H9 (cell line): ENCODE measurements around the gene EFNB2. TPM values are rescaled to one million over a fixed set of nuclear protein-coding genes. Genes with fewer than 3 reads are reported as not detected.

Source experiments
- DNase-seq: peaks from one replicate; pipeline ENCODE4 v3.0.0-alpha.2; 2017
- H2AFZ ChIP-seq: one replicate; pipeline ENCODE4 v1.6.1; 2013; ENCODE audit warnings: mild to moderate bottlenecking, low read length, control low read depth, moderate library complexity
- H2AK5ac ChIP-seq: 2 replicates; pipeline ENCODE4 v1.6.1; 2013; ENCODE audit warnings: low read length, control low read depth, mixed read lengths; ENCODE audit not compliant: insufficient read length
- H2BK120ac ChIP-seq: one replicate; pipeline ENCODE4 v1.6.1; 2013; ENCODE audit warnings: low read depth, mild to moderate bottlenecking, low read length, control low read depth, inconsistent platforms; ENCODE audit not compliant: poor library complexity, severe bottlenecking
- H2BK12ac ChIP-seq: 2 replicates; pipeline ENCODE4 v1.6.1; 2013; ENCODE audit warnings: low read length, control low read depth, mixed read lengths, low read depth; ENCODE audit not compliant: insufficient read length
- H2BK15ac ChIP-seq: 2 replicates; pipeline ENCODE4 v1.6.1; 2013; ENCODE audit warnings: low read depth, low read length, control low read depth
- H2BK20ac ChIP-seq: one replicate; pipeline ENCODE4 v1.6.1; 2013; ENCODE audit warnings: low read depth, mild to moderate bottlenecking, low read length, control low read depth, inconsistent platforms; ENCODE audit not compliant: poor library complexity, severe bottlenecking
- H2BK5ac ChIP-seq: 2 replicates; pipeline ENCODE4 v1.6.1; 2013; ENCODE audit warnings: low read length, control low read depth, mixed read lengths; ENCODE audit not compliant: insufficient read length
- H3K14ac ChIP-seq: 2 replicates; pipeline ENCODE4 v1.6.1; 2013; ENCODE audit warnings: low read length, control low read depth; ENCODE audit not compliant: insufficient read depth
- H3K18ac ChIP-seq: 2 replicates; pipeline ENCODE4 v1.6.1; 2013; ENCODE audit warnings: low read depth, mild to moderate bottlenecking, mixed read lengths, low read length, control low read depth; ENCODE audit not compliant: insufficient read length
- H3K23ac ChIP-seq: 2 replicates; pipeline ENCODE4 v1.6.1; 2013; ENCODE audit warnings: low read length, control low read depth, mixed read lengths, low read depth; ENCODE audit not compliant: insufficient read length
- H3K23me2 ChIP-seq: 2 replicates; pipeline ENCODE4 v1.6.1; 2013; ENCODE audit warnings: low read depth, mild to moderate bottlenecking, mixed read lengths, low read length, control low read depth; ENCODE audit not compliant: insufficient read length, poor library complexity, severe bottlenecking
- H3K27ac ChIP-seq: 2 replicates; pipeline ENCODE4 v1.5.1; 2013; ENCODE audit warnings: low read length, control low read depth, mixed read lengths, low read depth; ENCODE audit not compliant: insufficient read length
- H3K27me3 ChIP-seq: 2 replicates; pipeline ENCODE4 v1.6.1; 2013; ENCODE audit warnings: low read length, control low read depth, inconsistent platforms; ENCODE audit not compliant: insufficient read depth
- H3K4ac ChIP-seq: 2 replicates; pipeline ENCODE4 v1.6.1; 2013; ENCODE audit warnings: low read depth, mild to moderate bottlenecking, control low read depth, inconsistent platforms, low read length, moderate library complexity
- H3K4me1 ChIP-seq: 2 replicates; pipeline ENCODE4 v1.6.1; 2013; ENCODE audit warnings: low read length, control low read depth, inconsistent platforms; ENCODE audit not compliant: insufficient read depth
- H3K4me2 ChIP-seq: 2 replicates; pipeline ENCODE4 v1.6.1; 2013; ENCODE audit warnings: low read length, control low read depth, mixed read lengths; ENCODE audit not compliant: insufficient read length, insufficient read depth
- H3K56ac ChIP-seq: 2 replicates; pipeline ENCODE4 v1.6.1; 2013; ENCODE audit warnings: low read depth, mild to moderate bottlenecking, mixed read lengths, low read length, control low read depth; ENCODE audit not compliant: insufficient read length
- H3K79me1 ChIP-seq: 2 replicates; pipeline ENCODE4 v1.6.1; 2013; ENCODE audit warnings: low read depth, mild to moderate bottlenecking, moderate library complexity, low read length, control low read depth, inconsistent platforms; ENCODE audit not compliant: insufficient read depth, poor library complexity, severe bottlenecking
- H3K79me2 ChIP-seq: 2 replicates; pipeline ENCODE4 v1.6.1; 2013; ENCODE audit warnings: low read length, control low read depth, inconsistent platforms; ENCODE audit not compliant: insufficient read depth
- H3K9ac ChIP-seq: 2 replicates; pipeline ENCODE4 v1.6.1; 2013; ENCODE audit warnings: low read length, control low read depth, mixed read lengths; ENCODE audit not compliant: insufficient read length; ENCODE audit errors: extremely low read depth
- H3K9me3 ChIP-seq: one replicate; pipeline ENCODE4 v1.6.1; 2013; ENCODE audit warnings: low read depth, low read length, inconsistent platforms; ENCODE audit not compliant: control insufficient read depth
- H3T11ph ChIP-seq: one replicate; pipeline ENCODE4 v1.6.1; 2013; ENCODE audit warnings: mild to moderate bottlenecking, low read length, control low read depth, inconsistent platforms
- H4K20me1 ChIP-seq: one replicate; pipeline ENCODE4 v1.6.1; 2013; ENCODE audit not compliant: control insufficient read depth, insufficient read length, insufficient read depth
- H4K5ac ChIP-seq: 2 replicates; pipeline ENCODE4 v1.6.1; 2013; ENCODE audit warnings: low read depth, mild to moderate bottlenecking, mixed read lengths, low read length, control low read depth; ENCODE audit not compliant: insufficient read length
- H4K8ac ChIP-seq: replicated peaks from 2 replicates; pipeline ENCODE4 v1.6.1; 2013; ENCODE audit warnings: low read length, control low read depth, mixed read lengths, low read depth; ENCODE audit not compliant: insufficient read length
- H4K91ac ChIP-seq: 2 replicates; pipeline ENCODE4 v1.6.1; 2013; ENCODE audit warnings: low read depth, mild to moderate bottlenecking, moderate library complexity, mixed read lengths, low read length, control low read depth; ENCODE audit not compliant: insufficient read length
- H3K27ac Mint-ChIP-seq, 3 experiments: 2 replicates in 2 of 3; 3 replicates in 1 of 3; pipeline ENCODE4 v1.8.0; 2020 to 2021; ENCODE audit warnings: mixed read lengths in 3 of 3, mild to moderate bottlenecking in 1 of 3, moderate library complexity in 1 of 3
- H3K27me3 Mint-ChIP-seq: 2 replicates; pipeline ENCODE4 v1.8.0; 2021; ENCODE audit warnings: low read depth, mild to moderate bottlenecking, moderate library complexity, mixed read lengths
- H3K36me3 Mint-ChIP-seq, 3 experiments: 2 replicates in 2 of 3; 3 replicates in 1 of 3; pipeline ENCODE4 v1.8.0; 2020 to 2021; ENCODE audit warnings: low read depth in 3 of 3, mixed read lengths in 3 of 3; ENCODE audit not compliant: insufficient read depth in 1 of 3
- H3K4me1 Mint-ChIP-seq, 2 experiments: 2 replicates each; pipeline ENCODE4 v1.8.0; 2020; ENCODE audit warnings: mixed read lengths in 2 of 2
- H3K4me3 Mint-ChIP-seq, 2 experiments: 2 replicates in 1 of 2; 3 replicates in 1 of 2; pipeline ENCODE4 v1.8.0; 2020 to 2021; ENCODE audit warnings: mild to moderate bottlenecking in 2 of 2, mixed read lengths in 2 of 2, moderate library complexity in 1 of 2
- H3K9me3 Mint-ChIP-seq, 2 experiments: 2 replicates in 1 of 2; 3 replicates in 1 of 2; pipeline ENCODE4 v1.8.0; 2020; ENCODE audit warnings: mild to moderate bottlenecking in 2 of 2, mixed read lengths in 2 of 2, moderate library complexity in 1 of 2
- CTCF ChIP-seq: fragments of 200-600 bp; sonication (generic); conservative IDR thresholded peaks from 3 replicates; pipeline ENCODE4 v1.8.0; 2021; ENCODE audit warnings: antibody characterized with exemption, mild to moderate bottlenecking
- WGBS: extraction: QIAGEN DNeasy Blood & Tissue Kit; methylation state at CpG from one replicate; pipeline ENCODE4 v1.1.7; 2013; ENCODE audit warnings: missing lambda C conversion rate, low lambda C conversion rate, mixed read lengths; ENCODE audit not compliant: insufficient read length; ENCODE audit errors: extremely low coverage; 5-methylcytosine and 5-hydroxymethylcytosine counted together
- total RNA-seq: library from RNA; stranded (reverse); gene quantifications from 2 replicates; pipeline ENCODE4 v1.2.1, GENCODE V29; 2021

Gene EFNB2
- total RNA-seq, 1 experiment from 2014 or later: 12.7 TPM

GRCh38 chr13:106488686-106489085 is 46.8 kb downstream of the EFNB2 start:
- no peak overlapping the region for H2BK15ac ChIP-seq
- H3T11ph ChIP-seq: no peak overlapping the region
- H3K27me3 ChIP-seq: no peaks in the 10 kb centered on the region
- no peaks in the 10 kb centered on the region for H3K23me2 ChIP-seq
- Mint-ChIP-seq H3K4me3 (no peak overlapping the region), H3K27ac (no peak overlapping the region), H3K4me1 (peaks cover 11 to 19% of the 10 kb centered on the region in 2 experiments), H3K9me3 (no peaks in the 10 kb centered on the region), H3K27me3 (no peaks in the 10 kb centered on the region), H3K36me3 (peaks cover 16 to 26% (median 23%) of the 10 kb centered on the region in 3 experiments; a peak in 6 of 7 replicates)
- H2AFZ ChIP-seq: no peak overlapping the region
- H3K9ac ChIP-seq: no peak overlapping the region
- H4K5ac ChIP-seq: no peak overlapping the region
- H2BK5ac ChIP-seq: no peak overlapping the region
- H4K91ac ChIP-seq: no peak overlapping the region
- H3K4ac ChIP-seq: no peak overlapping the region
- no peak overlapping the region for H3K27ac ChIP-seq
- no peaks in the 10 kb centered on the region for H3K4me1 ChIP-seq
- no peak overlapping the region for H2BK12ac ChIP-seq
- H3K14ac ChIP-seq: no peak overlapping the region
- H3K79me1 ChIP-seq: no peaks in the 10 kb centered on the region
- no peak overlapping the region for H3K4me2 ChIP-seq
- TF ChIP-seq CTCF: no peak
- H4K8ac ChIP-seq: no peak overlapping the region
- H3K23ac ChIP-seq: no peak overlapping the region
- DNase-seq: no peak
- H3K18ac ChIP-seq: no peak overlapping the region
- no peak overlapping the region for H2BK120ac ChIP-seq
- no peaks in the 10 kb centered on the region for H3K79me2 ChIP-seq
- no CpG with 5 or more reads among the region's 2 CpGs for WGBS
- no peak overlapping the region for H3K56ac ChIP-seq
- H2BK20ac ChIP-seq: no peak overlapping the region
- no peaks in the 10 kb centered on the region for H3K9me3 ChIP-seq
- H4K20me1 ChIP-seq: no peaks in the 10 kb centered on the region
- H2AK5ac ChIP-seq: no peak overlapping the region
